HTERT RPE-1 (cell line): ENCODE measurements around the gene FANK1.
"Not testable (repeated sequence)": the region's sequence is repeated elsewhere in the genome, so short reads cannot be mapped to it uniquely, and the experiment has no call there.

ENCODE experiments used
- in situ Hi-C: fragments of 300-500 bp; cut with MboI; formaldehyde crosslinking; loops from 4 replicates; pipeline ENCODE4 v1.14.3; 2020; ENCODE audit warnings: low sequenced_read_pairs

Gene FANK1

GRCh38 chr10:125886914-125887512 is 9.4 kb upstream of the FANK1 start:
- in situ Hi-C loops, result no loop called here

DNA sequence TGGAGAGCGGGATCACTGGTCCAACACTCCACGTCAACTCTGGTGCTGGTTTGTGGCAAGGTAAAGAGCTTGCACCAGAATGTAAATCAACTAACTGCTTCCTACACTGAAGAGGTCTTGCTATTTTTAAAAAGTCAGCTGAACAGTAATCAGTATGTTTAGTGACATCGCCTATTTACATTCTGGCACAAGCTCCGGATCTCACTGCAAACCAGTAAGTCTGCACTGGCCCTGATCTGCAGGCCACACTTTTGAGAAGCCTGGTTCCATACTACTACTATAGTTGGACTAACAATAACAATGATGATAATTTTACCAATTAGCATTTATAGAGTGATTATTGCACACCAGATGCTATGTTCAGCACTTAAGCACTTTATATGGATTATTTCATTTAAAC is 6.9 kb upstream of the FANK1 start:
- in situ Hi-C loops, result not testable (repeated sequence)

DNA sequence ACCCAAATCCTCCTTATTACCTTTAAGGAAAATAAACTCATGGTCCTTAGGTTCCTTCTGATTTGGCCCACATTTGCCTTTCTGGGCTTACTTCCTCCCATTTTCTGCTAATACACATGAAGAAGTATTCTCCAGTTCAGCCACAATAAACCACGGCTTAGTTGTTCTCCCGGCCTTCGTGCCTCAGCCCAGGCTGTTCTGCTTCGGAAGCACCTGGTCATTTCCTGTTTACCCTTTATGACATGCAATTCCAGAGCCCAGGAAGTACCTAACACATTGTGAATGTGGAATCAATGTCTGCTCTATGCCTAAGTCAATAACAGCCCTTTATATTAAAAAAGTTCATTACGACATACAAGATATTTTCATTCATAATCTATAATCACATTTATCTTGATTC is 4.0 kb upstream of the FANK1 start:
- in situ Hi-C loops, result not testable (repeated sequence)

- in situ Hi-C loops, result not testable (repeated sequence)
Observed at GRCh38 chr10:125894176-125894575, 2.2 kb upstream of the FANK1 start.

DNA sequence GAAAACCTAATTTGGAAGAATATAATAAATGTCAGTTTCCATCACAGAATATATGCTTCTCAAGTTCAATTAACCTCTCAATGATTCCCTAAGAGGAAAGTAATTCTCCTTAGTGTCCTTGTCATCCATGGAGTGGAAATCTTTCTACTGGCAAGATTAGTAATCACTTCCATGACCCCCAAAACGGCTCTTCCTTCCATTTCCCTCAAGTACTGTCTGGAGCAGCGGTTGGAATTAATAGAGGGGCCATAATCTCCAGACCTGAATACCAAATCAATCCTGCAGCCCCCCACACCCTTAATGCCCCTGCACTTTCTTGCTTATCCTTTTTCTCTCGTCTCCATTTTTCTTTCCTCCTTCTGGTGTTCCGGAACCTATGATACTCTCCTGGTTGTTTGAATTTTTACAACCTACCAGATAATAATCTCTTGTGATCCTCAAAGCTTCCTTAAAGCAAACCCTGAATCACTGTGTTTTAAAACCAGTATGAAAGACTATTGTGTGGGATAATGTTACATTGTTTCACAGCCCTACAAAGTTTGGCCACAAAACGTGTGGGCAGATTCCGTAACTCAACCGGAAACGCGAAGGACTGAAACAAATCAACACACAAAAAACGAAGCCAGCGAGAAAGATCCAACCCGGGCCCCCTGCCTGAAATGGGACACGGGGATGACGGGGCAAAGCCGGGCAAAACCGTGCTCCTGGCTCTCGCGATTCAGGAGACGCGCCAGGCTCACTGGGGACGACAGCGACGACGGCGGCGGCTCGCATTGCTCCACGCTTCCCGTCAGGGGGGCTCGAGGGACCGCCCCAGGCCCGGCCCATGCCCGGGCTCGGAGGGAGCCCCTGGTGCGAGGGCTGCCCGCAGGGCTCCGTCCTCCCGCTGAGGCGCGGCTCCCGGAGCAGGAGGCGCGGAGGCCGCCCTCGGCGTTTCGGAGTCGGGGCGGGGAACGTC is 955 bp upstream of the FANK1 start:
- in situ Hi-C loops, result not testable (repeated sequence)

DNA sequence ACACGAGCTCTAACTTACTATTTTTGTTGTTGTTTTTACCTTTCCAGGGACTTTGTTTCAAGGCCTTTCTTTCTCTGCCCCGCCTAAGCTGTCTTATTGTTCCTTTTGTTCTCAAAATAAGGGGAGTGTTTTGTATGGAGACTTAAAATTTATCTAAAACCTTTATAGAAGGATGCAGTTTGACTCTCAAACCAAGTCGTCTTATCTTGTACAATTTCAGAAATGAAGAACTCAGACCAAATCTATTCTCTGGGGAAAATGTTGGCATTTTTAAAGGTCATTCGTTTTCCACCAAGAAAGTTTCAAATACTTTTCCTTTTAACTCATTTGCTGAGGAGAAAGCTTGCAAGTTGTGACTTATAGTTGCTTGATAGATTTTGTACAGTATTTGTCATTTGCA is 953 bp downstream of the FANK1 start:
- in situ Hi-C loops, result not testable (repeated sequence)

GRCh38 chr10:125900963-125901362 is 4.6 kb downstream of the FANK1 start:
- in situ Hi-C loops, result not testable (repeated sequence)

GRCh38 chr10:125903135-125903640 is 6.8 kb downstream of the FANK1 start:
- in situ Hi-C loops, result not testable (repeated sequence)

DNA sequence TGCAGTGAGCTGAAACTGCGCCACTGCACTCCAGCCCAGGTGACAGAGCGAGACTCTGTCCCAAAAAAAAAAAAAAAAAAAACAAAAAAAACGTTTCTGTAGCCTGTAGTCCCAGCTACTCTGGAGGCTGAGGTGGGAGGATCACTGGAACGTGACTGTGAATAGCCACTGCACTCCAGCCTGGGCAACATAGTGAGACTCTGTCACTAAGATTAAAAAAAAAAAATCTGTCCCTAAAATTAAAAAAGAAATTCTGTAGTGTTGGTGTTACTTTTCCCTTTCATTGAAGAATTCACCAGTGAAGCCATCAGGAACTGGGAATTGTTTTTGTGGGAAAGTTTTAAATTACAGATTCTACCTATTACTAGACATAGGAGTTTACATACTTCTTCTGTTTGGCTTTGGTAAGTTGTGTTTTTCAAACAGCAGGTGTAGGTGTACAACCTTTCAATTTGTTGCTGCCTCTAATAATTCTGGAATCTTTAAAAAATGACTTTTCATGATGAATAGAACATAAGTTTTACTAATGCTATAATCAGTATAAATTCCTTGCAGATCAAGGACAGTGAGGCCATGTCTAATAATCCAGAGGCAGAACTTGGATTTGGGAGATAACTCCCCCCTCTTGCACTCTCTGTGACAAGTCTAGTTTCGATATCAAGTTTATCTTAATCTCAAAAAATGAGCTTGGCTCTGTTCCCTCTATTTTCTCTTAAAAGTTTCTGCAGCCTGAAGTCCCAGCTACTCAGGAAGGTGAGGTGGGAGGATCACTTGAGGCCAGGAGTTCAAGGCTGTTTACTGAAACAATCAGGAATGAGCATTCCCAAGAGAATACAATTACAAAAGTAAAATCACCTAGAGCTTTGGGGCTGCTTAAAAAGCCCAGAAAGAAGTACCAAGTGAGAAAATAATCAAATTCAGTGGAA is 9.0 kb downstream of the FANK1 start:
- in situ Hi-C loops, result not testable (repeated sequence)

DNA sequence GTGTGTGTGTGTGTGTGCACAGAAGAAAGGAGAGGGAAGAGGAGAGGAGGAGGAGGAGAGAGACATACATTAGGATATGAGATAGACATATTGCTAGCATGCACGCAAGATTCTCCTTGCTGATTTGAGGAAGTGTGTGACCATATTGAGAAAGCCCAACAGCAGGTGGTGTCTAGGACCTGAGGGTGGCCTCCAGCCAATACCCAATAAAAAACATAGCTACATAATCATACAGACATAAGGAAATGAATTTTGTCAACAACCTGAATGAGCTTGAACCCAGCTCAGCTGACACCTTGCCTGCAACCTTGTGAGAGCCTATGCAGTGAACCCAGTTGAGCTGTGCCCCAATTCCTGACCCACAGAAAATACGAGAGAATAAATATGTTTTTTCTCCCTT is 11.2 kb downstream of the FANK1 start:
- in situ Hi-C loops, result not testable (repeated sequence)

DNA sequence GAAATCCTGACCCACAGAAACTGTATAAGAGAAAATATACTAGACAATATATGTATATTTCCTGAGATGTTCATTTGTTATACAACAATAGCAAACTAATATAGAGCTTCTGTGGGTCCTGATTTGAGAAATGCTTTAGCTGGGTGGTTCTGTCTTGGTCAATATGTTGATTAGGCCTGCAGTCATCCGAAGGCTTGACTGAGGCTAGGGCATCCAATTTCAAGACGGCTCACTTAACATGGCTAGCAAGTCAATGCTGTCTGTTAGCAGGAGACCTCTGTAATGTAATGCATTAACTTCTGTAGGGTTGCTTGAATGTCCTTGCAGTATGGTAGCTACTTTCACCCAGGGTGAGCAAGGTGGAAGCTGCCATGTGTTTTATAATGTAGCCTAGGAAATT is 12.4 kb downstream of the FANK1 start:
- in situ Hi-C loops, result not testable (repeated sequence)

DNA sequence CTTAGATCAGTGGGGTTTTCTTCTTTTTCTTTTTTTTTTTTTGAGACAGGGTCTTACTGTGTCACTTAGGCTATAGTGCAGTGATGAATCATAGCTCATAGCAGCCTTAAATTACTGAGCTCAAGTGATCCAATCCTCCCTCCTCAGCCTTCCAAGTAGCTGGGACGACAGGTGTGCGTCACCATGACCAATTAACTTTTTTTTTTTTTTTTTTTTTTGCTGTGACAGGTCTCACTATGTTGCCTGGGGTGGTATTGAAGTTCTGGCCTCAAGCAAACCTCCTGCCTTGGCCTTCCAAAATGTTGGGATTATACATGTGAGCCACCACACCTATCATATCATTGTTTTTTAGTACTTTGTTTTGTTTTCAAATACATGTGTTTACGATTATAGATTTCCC is 13.1 kb downstream of the FANK1 start:
- in situ Hi-C loops, result not testable (repeated sequence)

GRCh38 chr10:125911145-125911544 is 14.8 kb downstream of the FANK1 start:
- in situ Hi-C loops, result no loop called here

GRCh38 chr10:125911990-125912389 is 15.6 kb downstream of the FANK1 start:
- in situ Hi-C loops, result no loop called here

DNA sequence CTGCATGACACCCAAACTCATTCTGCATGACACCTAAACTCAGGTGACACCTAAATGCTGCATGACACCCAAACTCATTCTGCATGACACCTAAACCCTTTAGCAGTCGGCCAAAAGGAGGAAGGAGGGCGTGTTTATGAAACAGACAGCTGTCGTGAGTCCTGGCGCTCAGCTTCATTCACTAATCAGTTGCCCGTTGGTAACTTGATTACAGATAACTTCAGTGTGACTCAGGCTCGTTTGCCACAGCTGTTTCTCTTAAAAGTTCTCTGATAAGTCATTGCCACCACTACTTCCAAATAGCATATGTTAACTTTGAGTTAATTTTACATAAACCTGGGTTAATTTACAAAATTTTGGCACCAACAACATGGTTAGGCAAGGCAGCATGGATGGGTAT is 16.9 kb downstream of the FANK1 start:
- in situ Hi-C loops, result not testable (repeated sequence)

GRCh38 chr10:125916977-125917376 is 20.6 kb downstream of the FANK1 start:
- in situ Hi-C loops, result no loop called here

GRCh38 chr10:125917704-125918361 is 21.5 kb downstream of the FANK1 start:
- in situ Hi-C loops, result not testable (repeated sequence)

DNA sequence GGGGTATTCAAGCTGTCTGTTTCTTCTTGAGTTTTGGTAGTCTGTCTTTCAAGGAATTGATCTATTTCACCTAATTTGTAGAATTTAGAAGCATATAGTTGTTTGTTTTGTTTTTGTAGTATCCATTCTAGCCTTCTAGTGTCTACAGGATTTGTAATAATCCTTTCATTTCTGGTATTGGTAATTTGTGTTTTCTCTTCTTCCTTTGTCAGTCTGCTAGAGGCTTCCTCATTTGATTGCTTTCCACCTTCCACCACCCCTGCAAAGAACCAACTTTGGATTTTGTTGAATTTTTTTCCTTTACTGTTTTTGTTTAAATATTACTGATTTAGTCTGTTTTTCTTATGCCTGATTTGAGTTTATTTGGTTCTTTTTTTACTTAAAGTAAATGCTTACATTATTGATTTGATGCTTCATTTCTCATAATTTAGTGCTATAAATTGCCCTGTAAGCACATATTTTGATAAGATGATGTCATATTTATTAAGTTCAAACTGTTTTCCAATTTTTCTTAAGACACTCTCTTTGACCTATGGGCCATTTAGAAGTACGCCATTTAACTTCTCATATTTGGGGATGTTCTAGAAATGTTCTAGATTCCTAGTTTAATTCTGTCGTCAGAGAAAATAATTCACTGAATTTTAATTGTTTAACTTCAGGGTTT is 25.4 kb downstream of the FANK1 start:
- in situ Hi-C loops, result not testable (repeated sequence)

- in situ Hi-C loops, result no loop called here
Observed at GRCh38 chr10:125925262-125925834, 29.0 kb downstream of the FANK1 start.

DNA sequence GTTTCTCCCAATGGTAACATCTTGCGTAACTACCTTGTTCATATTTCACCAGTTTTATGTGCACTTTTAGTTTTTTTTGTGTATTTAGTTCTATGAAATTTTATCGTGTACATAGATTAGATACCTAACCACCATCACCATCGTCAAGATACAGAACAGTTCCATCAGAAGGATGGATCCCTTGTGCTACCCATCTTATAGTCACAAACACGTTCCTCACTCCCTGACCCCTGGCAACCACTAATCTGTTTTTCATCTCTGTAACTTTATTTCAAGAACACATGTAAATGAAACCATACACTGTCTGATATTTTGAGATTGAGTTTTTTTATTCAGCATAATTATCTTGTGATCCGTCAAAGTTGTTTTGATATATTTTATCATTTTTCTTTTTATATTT is 29.9 kb downstream of the FANK1 start:
- in situ Hi-C loops, result no loop called here
